ENCODE measurements around the gene PGAM1.

PGAM1 gene

GRCh38 chr10:97425964-97426775 lies at the start of gene PGAM1 (continued):
- no peak for TF ChIP-seq ZNF280D (tag by site-specific recombination; IDR thresholded peaks at IDR 0.05)
- no peak for TF ChIP-seq TRIM28 (IDR thresholded peaks at IDR 0.05; ENCODE audit: borderline replicate concordance, low read length)
- TF ChIP-seq HOXC10 (CRISPR knock-in tag; IDR thresholded peaks at IDR 0.05): no peak; the same call in 1 of the 2 replicates
- TF ChIP-seq ZNF629 (tag by site-specific recombination; IDR thresholded peaks at IDR 0.05): 0 out of 2 replicates have a peak, but pooled peaks have one; percentile 27
- peak; percentile 61; the same call in 1 of the 2 replicates for TF ChIP-seq REST (tag by site-specific recombination; IDR thresholded peaks at IDR 0.05)
- TF ChIP-seq ZNF645 (tag by site-specific recombination; IDR thresholded peaks at IDR 0.05): no peak
- TF ChIP-seq SP7 (tag by site-specific recombination; IDR thresholded peaks at IDR 0.05): no peak; the same call in 1 of the 2 replicates
- no peak for TF ChIP-seq ZNF112 (tag by site-specific recombination; IDR thresholded peaks at IDR 0.05)
- TF ChIP-seq ZNF221 (tag by site-specific recombination; IDR thresholded peaks at IDR 0.05; ENCODE audit: borderline replicate concordance): no peak
- no peak for TF ChIP-seq TSHZ1 (tag by site-specific recombination; IDR thresholded peaks at IDR 0.05; ENCODE audit: borderline replicate concordance)
- no peak for TF ChIP-seq ZNF26 (tag by site-specific recombination; IDR thresholded peaks at IDR 0.05)
- TF ChIP-seq ZNF747 (tag by site-specific recombination; IDR thresholded peaks at IDR 0.05): no peak
- TF ChIP-seq ZNF266 (tag by site-specific recombination; IDR thresholded peaks at IDR 0.05; ENCODE audit: low read depth): no peak
- TF ChIP-seq ZNF510 (tag by site-specific recombination; IDR thresholded peaks at IDR 0.05; ENCODE audit: insufficient replicate concordance): no peak
- TF ChIP-seq ZBTB8A (tag by site-specific recombination; IDR thresholded peaks at IDR 0.05): peak; percentile 84
- TF ChIP-seq ZNF341 (tag by site-specific recombination; IDR thresholded peaks at IDR 0.05; ENCODE audit: low read depth): no peak; the same call in 1 of the 2 replicates
- no peak for TF ChIP-seq ZSCAN4 (tag by site-specific recombination; IDR thresholded peaks at IDR 0.05)
- TF ChIP-seq ZNF596 (tag by site-specific recombination; IDR thresholded peaks at IDR 0.05): no peak
- TF ChIP-seq ZNF423 (tag by site-specific recombination; IDR thresholded peaks at IDR 0.05): no peak
- no peak for TF ChIP-seq SETDB1 (IDR thresholded peaks at IDR 0.05; ENCODE audit: insufficient read length, low read length)
- TF ChIP-seq ZNF280C (tag by site-specific recombination; IDR thresholded peaks at IDR 0.05): no peak
- TF ChIP-seq REPIN1 (tag by site-specific recombination; IDR thresholded peaks at IDR 0.05; ENCODE audit: low read depth): peak; percentile 59; the same call in 1 of the 2 replicates

All from HEK293 (cell line).